Large intestine (tissue), 3 donors: ENCODE measurements around the gene JDP2. TPM values are rescaled to one million over a fixed set of nuclear protein-coding genes. Genes with fewer than 3 reads are reported as not detected.

Source experiments
- DNase-seq, 2 donors: peaks; one replicate each; pipeline versions ENCODE4 v3.0.0 to v3.0.0-alpha.2; 2013
- H3K27ac ChIP-seq: one replicate; pipeline ENCODE4 v1.5.1; 2013; ENCODE audit warnings: low read length
- H3K27me3 ChIP-seq: 2 replicates; pipeline ENCODE4 v1.6.1; 2013; ENCODE audit warnings: low read length; ENCODE audit not compliant: control insufficient read depth, insufficient read depth
- H3K36me3 ChIP-seq: 2 replicates; pipeline ENCODE4 v1.6.1; 2013; ENCODE audit warnings: low read length; ENCODE audit not compliant: control insufficient read depth, insufficient read depth
- H3K4me1 ChIP-seq: one replicate; pipeline ENCODE4 v1.6.1; 2013; ENCODE audit warnings: low read length; ENCODE audit not compliant: control insufficient read depth, insufficient read depth
- H3K4me3 ChIP-seq: one replicate; pipeline ENCODE4 v1.5.1; 2013; ENCODE audit warnings: low read length
- H3K9me3 ChIP-seq: one replicate; pipeline ENCODE4 v1.6.1; 2013; ENCODE audit warnings: mild to moderate bottlenecking, low read depth, low read length, moderate library complexity; ENCODE audit not compliant: control insufficient read depth
- WGBS: methylation state at CpG from one replicate; pipeline ENCODE4 v1.1.5; 2013; ENCODE audit warnings: low lambda C conversion rate; ENCODE audit not compliant: insufficient coverage; 5-methylcytosine and 5-hydroxymethylcytosine counted together
- polyA plus RNA-seq: library from polyadenylated mRNA; unstranded; fragments of 120-200 nt; gene quantifications from one replicate; pipeline ENCODE4 v1.2.1, GENCODE V29; 2013

Gene JDP2
- polyA plus RNA-seq, 1 donor: 30.0 TPM

GRCh38 chr14:75522983-75523318, 95.1 kb downstream of the JDP2 start:
- no peak for DNase-seq
- Histone ChIP-seq H3K4me3 (no peak overlapping the region), H3K27ac (no peak overlapping the region), H3K27me3 (no peaks in the 10 kb centered on the region), H3K4me1 (peaks cover 11% of the 10 kb centered on the region), H3K9me3 (no peaks in the 10 kb centered on the region), H3K36me3 (no peaks in the 10 kb centered on the region)
- WGBS: no CpG with 5 or more reads among the region's 1 CpG

Other genes starting within 250 kb of the JDP2 start
- 1,610 TPM for gene FOS, start 149.2 kb upstream of the JDP2 start, polyA plus RNA-seq
- 0.67 TPM for gene BATF, start 94.4 kb downstream of the JDP2 start, polyA plus RNA-seq
- gene FLVCR2, start 150.6 kb downstream of the JDP2 start, polyA plus RNA-seq: 11.3 TPM
- gene ERG28, start 232.9 kb downstream of the JDP2 start, polyA plus RNA-seq: 21.3 TPM
- 15.2 TPM for gene TTLL5, start 233.2 kb downstream of the JDP2 start, polyA plus RNA-seq